Measurements from ENCODE around the gene NOXRED1. TPM values are rescaled to one million over a fixed set of nuclear protein-coding genes. Genes with fewer than 3 reads are reported as not detected.

Gene NOXRED1
- total and polyA plus RNA-seq, 8 donors, result 0.26 to 2.5 (median 1.9) TPM

DNA sequence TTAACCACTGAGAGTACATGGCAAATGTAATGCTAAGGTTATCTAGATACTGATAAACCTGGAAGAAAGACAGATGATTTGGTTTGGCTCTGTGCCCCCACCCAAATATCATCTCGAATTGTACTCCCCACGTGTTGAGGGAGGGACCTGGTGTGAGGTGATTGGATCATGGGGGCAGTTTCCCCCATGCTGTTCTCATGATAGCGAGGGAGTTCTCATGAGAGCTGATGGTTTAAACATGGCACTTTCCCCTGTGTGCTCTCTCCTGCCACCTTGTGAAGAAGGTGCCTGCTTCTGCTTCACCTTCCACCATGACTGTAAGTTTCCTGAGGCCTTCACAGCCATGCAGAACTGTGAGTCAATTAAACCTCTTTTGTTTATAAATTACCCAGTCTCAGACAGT is 14.2 kb downstream of the NOXRED1 start:
- Histone ChIP-seq H3K9me3 (no peaks in the 10 kb centered on the region), H3K27ac (no peak overlapping the region), H3K4me3 (no peak overlapping the region), H3K36me3 (no peaks in the 10 kb centered on the region), H3K27me3 (no peaks in the 10 kb centered on the region), H3K4me1 (peaks cover 0 to 27% of the 10 kb centered on the region in 2 donors)
- intact Hi-C loops (cut with DNase I), result no loop called here
- TF ChIP-seq CTCF (IDR thresholded peaks at IDR 0.05), result no peak
- DNase-seq (no peak), ATAC-seq (no peak)

GRCh38 chr14:77407158-77407557 is 16.2 kb downstream of the NOXRED1 start:
- peak overlapping the region in 1 of 2 donors; percentile 1 for H3K4me3 ChIP-seq
- no peaks in the 10 kb centered on the region for H3K36me3 ChIP-seq
- DNase-seq (no peak), ATAC-seq (peak; percentile 46)
- intact Hi-C loops (cut with DNase I), result no loop called here
- H3K27ac ChIP-seq, result peak overlapping the region in 1 of 2 donors; percentile 89
- H3K4me1 ChIP-seq, result peaks cover 0 to 27% of the 10 kb centered on the region in 2 donors
- no peak for TF ChIP-seq CTCF (IDR thresholded peaks at IDR 0.05)
- no peaks in the 10 kb centered on the region for H3K27me3 ChIP-seq
- H3K9me3 ChIP-seq, result no peaks in the 10 kb centered on the region

- Histone ChIP-seq H3K4me3 (no peak overlapping the region), H3K36me3 (no peaks in the 10 kb centered on the region), H3K27me3 (no peaks in the 10 kb centered on the region), H3K9me3 (no peaks in the 10 kb centered on the region), H3K27ac (peak overlapping the region in 1 of 2 donors; percentile 89), H3K4me1 (peaks cover 0 to 27% of the 10 kb centered on the region in 2 donors)
- ATAC-seq, result peak; percentile 64
- intact Hi-C loops (cut with DNase I), result no loop called here
- peak in 2 of 4 donors; percentile 11 to 26 for DNase-seq
- TF ChIP-seq CTCF (IDR thresholded peaks at IDR 0.05), result no peak
These were observed 16.6 kb downstream of the NOXRED1 start for GRCh38 chr14:77406718-77407117.

GRCh38 chr14:77406086-77406485 is 17.2 kb downstream of the NOXRED1 start:
- intact Hi-C loops (cut with DNase I), result no loop called here
- peak; percentile 27 for ATAC-seq

GRCh38 chr14:77403768-77404167 is 19.6 kb downstream of the NOXRED1 start:
- ATAC-seq (no peak), DNase-seq (no peak)
- intact Hi-C loops (cut with DNase I), result no loop called here
- Histone ChIP-seq H3K9me3 (no peaks in the 10 kb centered on the region), H3K27ac (no peak overlapping the region), H3K4me3 (no peak overlapping the region), H3K4me1 (peaks cover 0 to 27% of the 10 kb centered on the region in 2 donors), H3K36me3 (no peaks in the 10 kb centered on the region), H3K27me3 (no peaks in the 10 kb centered on the region)
- TF ChIP-seq CTCF (IDR thresholded peaks at IDR 0.05), result no peak

More at GRCh38 chr14:77406086-77406485, 17.2 kb downstream of the NOXRED1 start:
- Histone ChIP-seq H3K4me1 (peaks cover 0 to 27% of the 10 kb centered on the region in 2 donors), H3K4me3 (no peak overlapping the region), H3K27me3 (no peaks in the 10 kb centered on the region), H3K36me3 (no peaks in the 10 kb centered on the region), H3K27ac (peak overlapping the region in 1 of 2 donors; percentile 89), H3K9me3 (no peaks in the 10 kb centered on the region)
- no peak for DNase-seq
- no peak for TF ChIP-seq CTCF (IDR thresholded peaks at IDR 0.05)
